A673 (cell line): ENCODE data around the gene RNF123.

Experiments
- CTCF ChIP-seq: fragments of 300-800, 200-600 bp; sonication (generic); conservative IDR thresholded peaks from 2 replicates; pipeline ENCODE4 v1.5.1; 2017; ENCODE audit warnings: low read depth, mild to moderate bottlenecking, antibody characterized with exemption, low read length, moderate library complexity, mixed read lengths
- EZH2 ChIP-seq: fragments of 200-600 bp; sonication (generic); IDR thresholded peaks from 2 replicates; pipeline ENCODE4 v1.6.1; 2017; ENCODE audit warnings: borderline replicate concordance, low read depth, mild to moderate bottlenecking, mixed read lengths, antibody characterized with exemption, low read length; ENCODE audit not compliant: poor library complexity, severe bottlenecking

GRCh38 chr3:49711489-49711888 lies 22.1 kb downstream of the RNF123 start:
- TF ChIP-seq CTCF (no peak), EZH2 (no peak)
